Urinary bladder (tissue), 4 donors: Measurements from ENCODE around the gene SGK1. TPM values are rescaled to one million over a fixed set of nuclear protein-coding genes. Genes with fewer than 3 reads are reported as not detected.
A peak's percentile ranks its signal among the peaks of the same experiment; 100 is the strongest.
"Not testable (repeated sequence)": the region's sequence is repeated elsewhere in the genome, so short reads cannot be mapped to it uniquely, and the experiment has no call there.

ENCODE experiments used
- DNase-seq: peaks from one replicate; pipeline ENCODE4 v3.0.0-alpha.2; 2015; ENCODE audit errors: extremely low spot score
- H3K27ac ChIP-seq: one replicate; pipeline ENCODE4 v1.5.1; 2013; ENCODE audit warnings: low read depth, mild to moderate bottlenecking, moderate library complexity
- H3K36me3 ChIP-seq: one replicate; pipeline ENCODE4 v1.6.1; 2013; ENCODE audit warnings: mild to moderate bottlenecking, moderate library complexity; ENCODE audit not compliant: insufficient read depth
- H3K4me1 ChIP-seq: one replicate; pipeline ENCODE4 v1.6.1; 2013; ENCODE audit warnings: mild to moderate bottlenecking, moderate library complexity; ENCODE audit not compliant: insufficient read depth
- H3K4me3 ChIP-seq: one replicate; pipeline ENCODE4 v1.5.1; 2013; ENCODE audit warnings: low read depth, low read length
- WGBS: extraction: QIAGEN DNeasy Blood & Tissue Kit; methylation state at CpG from one replicate; pipeline ENCODE4 v1.1.7; 2013; 5-methylcytosine and 5-hydroxymethylcytosine counted together
- polyA plus RNA-seq: library from polyadenylated mRNA; stranded (reverse); fragments of 200-250 nt; gene quantifications from one replicate; pipeline ENCODE4 v1.2.3, GENCODE V29; 2013
- total RNA-seq: library from RNA; depleted of rRNA; stranded (reverse); fragments of >200 nt; gene quantifications from one replicate; pipeline ENCODE4 v1.2.3, GENCODE V29; 2014
- donor health status: healthy with polysubstance abuse.
- donor health status: healthy.

Gene SGK1
- total and polyA plus RNA-seq, 2 donors: 44.4 to 51.2 TPM

DNA sequence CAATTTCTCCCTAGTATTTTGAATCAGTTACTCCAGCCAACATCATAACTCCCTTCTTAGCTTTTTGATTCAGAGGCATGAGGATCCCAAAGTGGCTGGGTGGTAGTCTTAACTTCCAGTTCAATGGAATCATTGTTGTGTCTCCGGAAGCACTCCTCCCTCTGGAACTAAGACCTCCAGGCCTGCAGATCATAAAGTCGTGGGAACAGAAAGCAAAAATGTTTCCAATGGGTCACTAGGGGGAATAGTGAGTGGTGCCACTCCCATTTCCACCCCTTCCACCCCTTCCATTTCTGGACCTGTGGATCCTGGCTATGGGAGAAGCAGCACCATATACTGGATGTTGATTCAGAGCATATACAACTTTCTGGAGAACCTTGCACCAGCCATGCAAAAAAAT is 130.8 kb downstream of the SGK1 start:
- no peak overlapping the region for H3K27ac ChIP-seq
- 70% methylated on average over 2 of the region's 2 CpGs for WGBS

DNA sequence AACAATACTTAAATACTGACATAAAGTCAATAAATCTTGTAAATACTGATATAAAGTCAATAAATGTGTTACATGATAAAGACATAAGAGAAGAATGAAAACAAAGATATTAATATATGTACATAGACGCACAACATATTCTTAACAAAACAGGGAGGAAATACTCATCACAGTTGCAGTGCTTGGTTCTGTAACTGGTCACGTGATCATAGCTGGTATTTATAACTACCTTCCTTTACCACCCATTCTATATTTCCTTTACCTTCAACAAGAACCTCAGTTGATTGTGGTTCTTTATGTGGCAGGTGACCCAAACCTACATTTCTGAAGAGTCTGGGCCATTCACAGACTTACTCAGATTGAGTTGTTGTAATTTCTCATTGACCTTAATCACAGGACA is 131.6 kb downstream of the SGK1 start:
- WGBS: 92% methylated on average over 2 of the region's 2 CpGs
- Histone ChIP-seq H3K4me1 (no peaks in the 10 kb centered on the region), H3K27ac (no peak overlapping the region), H3K4me3 (no peak overlapping the region), H3K36me3 (no peaks in the 10 kb centered on the region)
- no peak for DNase-seq

More for the DNA sequence above, 130.8 kb downstream of the SGK1 start:
- no peaks in the 10 kb centered on the region for H3K4me1 ChIP-seq
- DNase-seq: no peak
- H3K4me3 ChIP-seq: no peak overlapping the region
- no peaks in the 10 kb centered on the region for H3K36me3 ChIP-seq

DNA sequence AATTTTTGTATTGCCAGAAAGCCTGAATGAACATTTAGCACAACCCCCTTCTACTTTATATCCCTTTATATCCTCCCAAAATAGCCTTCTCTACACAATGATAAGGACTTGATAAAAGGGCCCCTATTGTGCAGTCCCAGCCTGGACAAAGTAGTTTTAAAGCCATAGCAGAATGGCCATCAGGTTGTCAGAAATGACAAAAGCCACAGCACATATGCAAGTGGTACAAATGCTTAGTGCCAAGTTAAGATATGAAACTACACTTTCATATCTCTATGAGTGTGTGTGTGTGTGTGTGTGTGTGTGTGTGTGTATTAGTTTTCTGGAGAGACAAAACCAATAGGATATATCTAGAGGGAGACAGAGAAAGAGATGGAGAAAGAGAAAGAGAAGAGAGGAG is 132.6 kb downstream of the SGK1 start:
- DNase-seq: no peak
- Histone ChIP-seq H3K36me3 (no peaks in the 10 kb centered on the region), H3K4me1 (no peaks in the 10 kb centered on the region), H3K27ac (no peak overlapping the region), H3K4me3 (no peak overlapping the region)

DNA sequence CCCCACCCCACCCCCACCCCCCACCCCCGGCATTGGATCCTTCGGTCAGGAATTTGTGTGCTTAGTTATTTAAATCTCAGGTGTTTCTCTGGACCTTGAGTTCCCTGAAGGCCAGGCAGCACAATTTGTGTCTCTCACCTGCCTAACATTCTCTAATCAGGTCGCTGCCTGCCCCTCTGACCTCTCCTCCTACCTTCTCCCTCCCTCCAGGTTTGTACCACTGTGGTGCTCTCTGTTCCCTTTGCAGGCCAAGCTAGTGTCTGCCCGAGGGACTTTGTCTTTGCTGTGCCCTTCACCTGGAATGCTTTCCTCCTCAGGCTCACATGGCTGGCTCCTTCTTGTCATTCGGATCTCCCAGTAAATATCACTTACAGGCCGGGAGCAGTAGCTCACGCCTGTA is 134.1 kb downstream of the SGK1 start:
- DNase-seq: no peak
- 94% methylated on average over 7 of the region's 7 CpGs for WGBS
- Histone ChIP-seq H3K4me1 (no peaks in the 10 kb centered on the region), H3K27ac (no peak overlapping the region), H3K36me3 (no peaks in the 10 kb centered on the region), H3K4me3 (no peak overlapping the region)

DNA sequence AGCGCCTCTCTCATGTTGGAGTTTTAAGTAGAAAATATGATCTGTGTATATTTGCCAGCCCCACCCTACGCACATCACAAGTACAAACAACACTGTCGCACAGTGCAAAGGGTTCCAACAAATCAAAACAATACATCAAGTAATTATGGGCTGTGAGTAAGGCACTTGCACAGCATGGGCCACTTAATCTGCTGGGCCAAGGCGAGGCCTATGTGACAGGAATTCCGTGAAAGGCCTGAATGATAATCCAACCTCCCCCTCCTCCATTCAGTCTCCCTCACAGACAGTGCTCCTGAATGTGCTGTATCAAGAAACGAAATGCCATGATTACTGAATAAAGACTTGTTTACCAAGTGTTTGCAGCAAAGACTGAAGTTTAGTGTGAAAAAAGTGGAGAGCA is 135.4 kb downstream of the SGK1 start:
- Histone ChIP-seq H3K4me3 (no peak overlapping the region), H3K27ac (no peak overlapping the region), H3K4me1 (no peaks in the 10 kb centered on the region), H3K36me3 (no peaks in the 10 kb centered on the region)
- no peak for DNase-seq
- 88% methylated on average over 6 of the region's 6 CpGs for WGBS

DNA sequence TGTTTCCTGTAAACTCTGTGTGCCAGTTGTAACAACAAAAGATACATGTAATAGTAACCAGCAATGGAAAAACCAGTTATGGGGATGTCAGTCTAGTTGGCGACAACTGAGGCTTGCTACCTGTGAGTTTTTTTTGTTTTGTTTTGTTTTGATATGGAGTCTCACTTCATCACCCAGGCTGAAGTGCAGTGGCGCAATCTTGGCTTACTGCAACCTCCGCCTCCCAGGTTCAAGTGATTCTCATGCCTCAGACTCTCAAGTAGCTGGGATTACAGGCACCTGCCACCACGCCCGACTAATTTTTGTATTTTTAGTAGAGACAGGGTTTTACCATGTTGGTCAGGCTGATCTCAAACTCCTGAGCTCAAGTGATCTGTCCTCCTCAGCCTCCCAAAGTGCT is 136.2 kb downstream of the SGK1 start:
- not testable (repeated sequence) for H3K27ac ChIP-seq, H3K4me3 ChIP-seq, DNase-seq, H3K4me1 ChIP-seq, H3K36me3 ChIP-seq
- WGBS: 98% methylated on average over 5 of the region's 5 CpGs

DNA sequence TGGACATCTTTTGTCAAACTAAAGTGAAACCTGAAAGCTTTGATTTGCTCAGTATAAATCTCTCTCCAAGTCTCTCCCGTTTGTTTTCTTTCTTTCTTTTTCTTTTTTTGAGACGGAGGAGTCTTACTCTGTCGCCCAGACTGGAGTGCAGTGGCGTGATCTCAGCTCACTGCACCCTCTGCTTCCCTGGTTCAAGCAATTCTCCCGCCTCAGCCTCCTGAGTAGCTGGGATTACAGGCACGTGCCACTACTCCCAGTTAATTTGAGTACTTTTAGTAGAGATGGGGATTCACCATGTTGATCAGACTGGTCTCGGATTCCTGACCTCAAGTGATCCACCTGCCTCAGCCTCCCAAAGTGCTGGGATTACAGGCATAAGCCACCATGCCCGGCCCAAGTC is 136.7 kb downstream of the SGK1 start:
- not testable (repeated sequence) for H3K4me1 ChIP-seq, DNase-seq, H3K27ac ChIP-seq, H3K4me3 ChIP-seq, H3K36me3 ChIP-seq
- 89% methylated on average over 8 of the region's 8 CpGs for WGBS

DNA sequence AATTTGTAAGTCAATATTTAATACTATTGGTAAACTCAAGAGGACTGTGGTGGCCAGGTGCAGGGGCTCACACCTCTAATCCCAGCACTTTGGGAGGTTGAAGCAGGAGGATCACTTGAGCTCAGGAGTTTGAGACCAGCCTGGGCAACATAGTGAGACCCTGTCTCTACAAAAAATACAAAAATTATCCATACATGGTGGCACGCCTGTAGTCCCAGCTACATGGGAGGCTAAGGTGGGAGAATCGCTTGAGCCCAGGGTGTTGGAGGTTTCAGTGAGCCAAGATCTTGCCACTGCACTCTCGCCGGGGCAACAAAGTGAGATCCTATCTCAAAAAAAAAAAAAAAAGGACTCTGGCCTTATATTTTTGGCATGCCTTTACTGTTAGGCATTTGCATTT is 137.4 kb downstream of the SGK1 start:
- DNase-seq, H3K36me3 ChIP-seq, H3K4me1 ChIP-seq, H3K4me3 ChIP-seq, H3K27ac ChIP-seq: not testable (repeated sequence)
- WGBS: over 99% methylated on average over 4 of the region's 4 CpGs

DNA sequence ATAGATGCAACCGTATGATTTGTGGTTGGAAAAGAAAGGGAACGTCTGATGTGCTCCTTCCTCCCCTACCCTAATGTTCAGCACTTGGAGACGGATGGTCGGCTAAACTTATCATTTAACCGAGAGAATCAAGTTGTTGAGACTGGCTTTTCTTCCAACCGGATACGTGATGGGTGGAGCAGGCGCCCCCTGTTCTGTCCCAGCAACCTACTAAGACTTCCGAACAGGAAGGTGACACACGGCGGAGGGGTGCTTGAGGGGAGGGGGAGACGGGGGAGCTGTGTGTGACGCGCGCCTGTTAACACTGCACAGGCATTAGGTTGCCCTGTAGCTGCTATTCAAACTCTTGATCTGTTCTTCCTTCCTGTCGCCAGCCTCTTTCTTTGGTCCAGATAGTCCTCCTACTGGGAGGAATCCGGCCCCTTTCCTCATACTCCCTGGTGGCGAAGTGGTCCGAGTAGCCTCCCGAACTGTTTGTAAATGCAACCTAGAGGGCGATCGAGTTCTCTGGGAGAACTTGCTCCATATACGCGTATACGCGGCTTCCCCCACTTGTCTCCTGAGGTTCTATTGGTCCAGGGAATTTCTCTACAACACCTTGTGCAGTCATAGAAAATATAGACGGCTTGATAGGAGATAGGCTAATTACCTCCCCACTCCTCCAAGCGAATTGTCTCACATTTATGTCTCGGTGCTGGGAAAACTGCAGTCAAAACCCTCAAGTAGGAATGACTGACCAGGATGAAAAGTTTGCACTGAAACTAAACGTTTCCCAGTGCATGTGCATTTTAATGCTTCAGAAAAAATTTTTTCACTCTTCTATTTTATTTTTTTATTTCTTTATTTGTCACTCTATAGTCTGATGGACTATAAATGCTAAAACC is 139.5 kb downstream of the SGK1 start:
- Histone ChIP-seq H3K27ac (no peak overlapping the region), H3K4me3 (peak overlapping the region; percentile 16), H3K36me3 (no peaks in the 10 kb centered on the region), H3K4me1 (no peaks in the 10 kb centered on the region)
- peak; percentile 75 for DNase-seq
- 5% methylated on average over 30 of the region's 30 CpGs for WGBS

DNA sequence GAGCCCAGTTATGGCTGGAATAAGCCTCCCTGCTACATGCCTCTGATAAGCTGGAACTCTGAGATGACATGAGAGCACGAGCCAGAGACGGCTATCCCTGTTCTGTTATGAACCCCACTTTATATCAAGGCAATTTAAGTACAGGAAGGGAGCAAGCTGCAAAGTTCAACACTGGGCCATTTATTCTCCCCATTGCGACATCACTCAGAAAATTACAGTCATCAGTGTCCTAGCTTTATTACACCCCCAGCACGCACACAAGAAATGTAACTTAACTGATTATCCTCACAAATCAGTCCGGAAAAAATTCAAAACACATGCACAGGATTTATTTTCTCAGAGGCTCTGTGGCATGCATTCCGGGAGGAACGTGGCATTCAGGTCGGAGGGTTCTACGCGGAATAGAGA is 140.2 kb downstream of the SGK1 start:
- no peak for DNase-seq

DNA sequence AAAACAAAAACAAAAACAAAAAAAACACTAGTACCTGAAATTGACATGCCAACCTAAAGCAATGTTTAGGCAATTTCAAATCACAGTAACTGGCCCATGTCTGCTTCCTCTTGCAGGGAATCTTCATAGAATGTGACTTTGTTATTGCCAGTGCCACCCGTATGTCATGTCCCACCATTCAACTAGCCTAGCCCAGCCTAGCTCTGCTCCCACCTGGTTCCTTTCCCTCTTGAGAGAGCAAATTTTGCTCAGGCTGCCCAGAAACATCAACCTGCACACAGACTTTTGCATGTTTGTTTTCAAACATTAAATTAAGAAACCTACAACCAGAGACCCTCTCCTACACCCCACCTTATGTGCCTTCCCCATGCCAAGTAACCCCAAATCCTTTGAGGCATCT is 140.7 kb downstream of the SGK1 start:
- WGBS: 88% methylated on average over 1 of the region's 1 CpG
- Histone ChIP-seq H3K27ac (no peak overlapping the region), H3K4me3 (no peak overlapping the region), H3K4me1 (no peaks in the 10 kb centered on the region), H3K36me3 (no peaks in the 10 kb centered on the region)
- no peak for DNase-seq

More for the DNA sequence above, 140.2 kb downstream of the SGK1 start:
- 55% methylated on average over 10 of the region's 10 CpGs for WGBS
- H3K4me1 ChIP-seq: no peaks in the 10 kb centered on the region
- H3K27ac ChIP-seq: no peak overlapping the region
- no peak overlapping the region for H3K4me3 ChIP-seq
- H3K36me3 ChIP-seq: no peaks in the 10 kb centered on the region

DNA sequence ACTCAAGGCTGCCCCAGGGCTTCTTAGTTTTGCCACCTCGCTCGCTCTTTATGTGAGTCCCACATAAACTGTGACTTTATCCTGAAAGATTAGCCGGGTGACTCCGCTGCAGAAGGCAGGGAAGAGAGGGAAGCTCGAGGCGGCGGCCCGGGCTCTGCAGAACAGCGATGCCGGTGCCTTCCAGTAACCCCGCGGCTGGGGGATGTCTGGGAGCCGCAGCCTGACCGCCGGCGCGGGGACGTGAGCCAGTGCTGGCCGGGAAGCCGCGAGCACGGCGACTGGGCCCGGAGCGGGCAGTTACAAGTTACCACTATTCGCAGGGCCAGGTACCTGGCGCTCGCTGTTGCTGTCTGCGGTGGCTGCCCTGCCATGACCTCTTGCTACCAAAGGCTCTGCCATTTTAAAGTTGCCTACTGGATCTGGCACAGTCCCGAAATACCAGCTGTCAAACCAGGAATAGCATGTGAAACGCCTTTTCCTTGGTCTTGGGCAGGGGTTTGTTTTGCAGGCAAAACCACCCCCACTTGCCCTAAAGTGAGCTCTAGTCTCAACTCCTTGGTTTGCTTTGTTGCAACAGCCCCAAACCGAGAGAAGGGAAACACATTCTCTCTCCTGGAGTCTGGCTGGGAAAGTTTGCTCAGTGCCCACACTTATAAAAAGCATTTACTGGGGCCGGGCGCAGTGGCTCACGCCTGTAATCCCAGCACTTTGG is 141.5 kb downstream of the SGK1 start:
- Histone ChIP-seq H3K36me3 (peaks cover under 1% of the 10 kb centered on the region), H3K4me3 (peak overlapping the region; percentile 80), H3K4me1 (no peaks in the 10 kb centered on the region), H3K27ac (no peak overlapping the region)
- 19% methylated on average over 35 of the region's 35 CpGs for WGBS
- DNase-seq: no peak

DNA sequence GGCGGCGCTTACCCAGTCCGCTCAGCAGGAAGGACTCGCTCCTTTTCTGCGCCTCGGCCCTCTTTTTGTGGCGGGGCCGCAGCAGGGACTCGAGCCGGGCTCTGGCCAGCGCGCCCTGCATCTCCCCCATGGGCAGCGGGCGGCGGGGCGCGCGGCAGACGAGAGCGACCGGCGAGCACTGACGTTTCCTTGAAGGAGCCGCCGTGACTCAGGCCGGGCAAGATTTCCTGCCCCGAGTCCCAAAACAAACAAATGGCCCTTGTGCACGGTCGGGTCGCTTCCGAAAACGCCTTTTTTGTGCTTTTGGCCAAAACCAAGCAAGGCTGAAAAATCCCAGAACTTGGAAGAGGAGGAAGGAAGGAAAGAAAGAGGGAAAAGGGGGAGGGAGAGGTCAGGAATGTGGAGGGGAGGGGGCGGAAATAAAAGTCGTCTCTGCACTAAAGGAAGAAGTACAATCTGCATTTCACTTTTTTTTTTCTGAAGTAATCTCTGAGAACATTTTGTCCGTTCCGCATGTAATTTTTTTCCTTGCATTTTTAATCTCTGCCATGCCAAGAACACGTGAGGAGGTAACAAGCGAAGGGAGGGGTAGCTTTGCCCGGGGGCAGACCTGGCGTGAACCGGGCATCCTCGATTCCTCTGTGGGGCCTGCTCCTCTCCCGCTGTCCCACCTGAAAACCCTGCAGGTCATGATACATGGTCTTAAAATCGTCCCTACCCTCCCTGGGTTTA is 142.2 kb downstream of the SGK1 start:
- WGBS: 1% methylated on average over 44 of the region's 44 CpGs
- no peak for DNase-seq
- H3K36me3 ChIP-seq: peaks cover 1% of the 10 kb centered on the region
- no peaks in the 10 kb centered on the region for H3K4me1 ChIP-seq
- peak overlapping the region; percentile 80 for H3K4me3 ChIP-seq
- peak overlapping the region; percentile 99 for H3K27ac ChIP-seq
